ENCODE measurements around the gene PSD2. TPM values are rescaled to one million over a fixed set of nuclear protein-coding genes. Genes with fewer than 3 reads are reported as not detected.

The PSD2 gene
- total RNA-seq, 4 donors from 2014 or later, result 0.16 TPM; not detected in 3

GRCh38 chr5:139849501-139849900 is 53.9 kb downstream of the PSD2 start:
- no peaks in the 10 kb centered on the region for H3K36me3 ChIP-seq

GRCh38 chr5:139849942-139850341 is 54.3 kb downstream of the PSD2 start:
- H3K27me3 ChIP-seq, result peaks cover 35% of the 10 kb centered on the region
- WGBS, 2 donors (ENCODE audit: low coverage in 1 of 2), result 33 to 53% methylated on average over 1 to 2 of the region's 2 CpGs
- H3K9me3 ChIP-seq, result no peaks in the 10 kb centered on the region
- H3K4me3 ChIP-seq, result no peak overlapping the region
- intact Hi-C loops (cut with DNase I; ENCODE audit: low total_unique reads), result no loop called here
- H3K4me1 ChIP-seq, result peaks cover 4 to 10% (median 8%) of the 10 kb centered on the region in 4 donors
- in situ Hi-C loops (cut with MboI; ENCODE audit: low pct_ligation_motif_present in 1 of 4, low pct_unique_long_range_greater_than_20kb in 1 of 4, low sequenced_read_pairs in 3 of 4), result no loop called here
- H3K36me3 ChIP-seq, result no peaks in the 10 kb centered on the region
- TF ChIP-seq POLR2A (IDR thresholded peaks at IDR 0.05) (no peak), EP300 (IDR thresholded peaks at IDR 0.05; ENCODE audit: low read depth) (no peak), CTCF (IDR thresholded peaks at IDR 0.05) (no peak), POLR2AphosphoS5 (IDR thresholded peaks at IDR 0.05) (no peak)
- no peak overlapping the region for H3K27ac ChIP-seq
- no peak for DNase-seq

More at GRCh38 chr5:139849501-139849900, 53.9 kb downstream of the PSD2 start:
- in situ Hi-C loops (cut with MboI; ENCODE audit: low pct_ligation_motif_present in 1 of 4, low pct_unique_long_range_greater_than_20kb in 1 of 4, low sequenced_read_pairs in 3 of 4), result no loop called here
- no peaks in the 10 kb centered on the region for H3K9me3 ChIP-seq
- H3K27me3 ChIP-seq, result peaks cover 40% of the 10 kb centered on the region
- 87% methylated on average over 7 of the region's 7 CpGs; no CpG with 5 or more reads in 1 of the 2 donors for WGBS, 2 donors (ENCODE audit: low coverage in 1 of 2)
- intact Hi-C loops (cut with DNase I; ENCODE audit: low total_unique reads), result no loop called here
- H3K4me3 ChIP-seq, result no peak overlapping the region
- DNase-seq, result no peak
- peaks cover 4 to 10% (median 8%) of the 10 kb centered on the region in 4 donors for H3K4me1 ChIP-seq
- no peak overlapping the region for H3K27ac ChIP-seq
- TF ChIP-seq POLR2AphosphoS5 (IDR thresholded peaks at IDR 0.05) (no peak), POLR2A (IDR thresholded peaks at IDR 0.05) (no peak), EP300 (IDR thresholded peaks at IDR 0.05; ENCODE audit: low read depth) (no peak), CTCF (IDR thresholded peaks at IDR 0.05) (no peak)

GRCh38 chr5:139850423-139851016 is 54.9 kb downstream of the PSD2 start:
- Histone ChIP-seq H3K4me3 (no peak overlapping the region), H3K27me3 (peaks cover 30% of the 10 kb centered on the region), H3K9me3 (no peaks in the 10 kb centered on the region), H3K36me3 (no peaks in the 10 kb centered on the region), H3K4me1 (peaks cover 4 to 10% (median 8%) of the 10 kb centered on the region in 4 donors), H3K27ac (no peak overlapping the region)
- intact Hi-C loops (cut with DNase I; ENCODE audit: low total_unique reads), result no loop called here
- in situ Hi-C loops (cut with MboI; ENCODE audit: low pct_ligation_motif_present in 1 of 4, low pct_unique_long_range_greater_than_20kb in 1 of 4, low sequenced_read_pairs in 3 of 4), result no loop called here
- 60 to 72% methylated on average over 1 to 3 of the region's 3 CpGs for WGBS, 2 donors (ENCODE audit: low coverage in 1 of 2)
- DNase-seq, result no peak
- no peak for TF ChIP-seq POLR2AphosphoS5 (IDR thresholded peaks at IDR 0.05)
- TF ChIP-seq POLR2A (IDR thresholded peaks at IDR 0.05), result no peak
- TF ChIP-seq EP300 (IDR thresholded peaks at IDR 0.05; ENCODE audit: low read depth), result no peak
- TF ChIP-seq CTCF (IDR thresholded peaks at IDR 0.05), result no peak

- Histone ChIP-seq H3K36me3 (no peaks in the 10 kb centered on the region), H3K4me1 (peaks cover 4 to 10% (median 8%) of the 10 kb centered on the region in 4 donors), H3K9me3 (no peaks in the 10 kb centered on the region), H3K27me3 (peaks cover 20% of the 10 kb centered on the region), H3K27ac (no peak overlapping the region), H3K4me3 (no peak overlapping the region)
- WGBS, 2 donors (ENCODE audit: low coverage in 1 of 2), result 91% methylated on average over 19 of the region's 19 CpGs; no CpG with 5 or more reads in 1 of the 2 donors
- in situ Hi-C loops (cut with MboI; ENCODE audit: low pct_ligation_motif_present in 1 of 4, low pct_unique_long_range_greater_than_20kb in 1 of 4, low sequenced_read_pairs in 3 of 4) (no loop called here), intact Hi-C loops (cut with DNase I; ENCODE audit: low total_unique reads) (no loop called here)
- TF ChIP-seq POLR2AphosphoS5 (IDR thresholded peaks at IDR 0.05) (no peak), POLR2A (IDR thresholded peaks at IDR 0.05) (no peak), CTCF (IDR thresholded peaks at IDR 0.05) (no peak), EP300 (IDR thresholded peaks at IDR 0.05; ENCODE audit: low read depth) (no peak)
- no peak for DNase-seq
These were observed 56.0 kb downstream of the PSD2 start for GRCh38 chr5:139851558-139851957.

All from transverse colon (tissue), 4 donors.